GM12892 (cell line): Measurements from ENCODE around the gene FBN1.

ENCODE experiments used
- POLR2A ChIP-seq: IDR thresholded peaks from 2 replicates; pipeline ENCODE4 v1.6.1; 2011; ENCODE audit warnings: low read depth, low read length, control low read depth
- POLR2AphosphoS5 ChIP-seq: IDR thresholded peaks from 2 replicates; pipeline ENCODE4 v1.6.1; 2011; ENCODE audit warnings: low read depth, low read length, control low read depth
- TAF1 ChIP-seq: IDR thresholded peaks from 2 replicates; pipeline ENCODE4 v1.6.1; 2011; ENCODE audit warnings: low read depth, mild to moderate bottlenecking, control low read depth, low read length, borderline replicate concordance

GRCh38 chr15:48380198-48380597 is 265.3 kb downstream of the FBN1 start:
- TF ChIP-seq POLR2AphosphoS5 (no peak), POLR2A (no peak), TAF1 (no peak)
